Testis (tissue), 3 donors: ENCODE results near the gene SLC6A12. TPM values are rescaled to one million over a fixed set of nuclear protein-coding genes. Genes with fewer than 3 reads are reported as not detected.

ENCODE experiments used
- DNase-seq: peaks from one replicate; pipeline ENCODE4 v3.0.0-alpha.2; 2019
- H3K27ac ChIP-seq, 2 donors: fragments of 200-600 bp; sonication (generic); one replicate each; pipeline ENCODE4 v1.5.1; 2019
- H3K27me3 ChIP-seq: fragments of 200-600 bp; sonication (generic); one replicate; pipeline ENCODE4 v1.5.1; 2019
- H3K36me3 ChIP-seq: fragments of 200-600 bp; sonication (generic); one replicate; pipeline ENCODE4 v1.5.1; 2017; ENCODE audit warnings: low read depth; ENCODE audit errors: missing control alignments
- H3K4me1 ChIP-seq: fragments of 200-600 bp; sonication (generic); one replicate; pipeline ENCODE4 v1.5.1; 2019
- H3K4me3 ChIP-seq, 2 donors: fragments of 200-600 bp; sonication (generic); one replicate each; pipeline ENCODE4 v1.5.1; 2017 to 2019
- H3K9me3 ChIP-seq: fragments of 200-600 bp; sonication (generic); one replicate; pipeline ENCODE4 v1.5.1; 2017
- POLR2A ChIP-seq: fragments of 450-650 bp; IDR thresholded peaks from one replicate; pipeline ENCODE4 v1.6.1; 2017; ENCODE audit warnings: antibody characterized with exemption, mild to moderate bottlenecking, moderate library complexity
- WGBS, 2 donors: methylation state at CpG; one replicate each; pipeline ENCODE4 v1.1.5; 2018; 5-methylcytosine and 5-hydroxymethylcytosine counted together
- intact Hi-C: fragments of 100-400 bp; cut with DNase I; formaldehyde crosslinking; loops from one replicate; pipeline ENCODE4 v1.15.1; 2023; ENCODE audit warnings: low total_unique reads
- polyA plus RNA-seq: library from polyadenylated mRNA; stranded (reverse); fragments of 350-450 nt; fragmentation: Illumina TruSeq; extraction: RNeasy Lipid Tissue Mini Kit (QIAGEN cat#74804); gene quantifications from one replicate; pipeline ENCODE4 v1.2.3, GENCODE V29; 2014; ENCODE audit warnings: low read depth, low replicate concordance; ENCODE audit not compliant: insufficient read depth
- total RNA-seq, 2 donors: library from RNA; depleted of rRNA; stranded (reverse); fragments of >200 nt; gene quantifications; one replicate each; pipeline ENCODE4 v1.2.3, GENCODE V29; 2016
- TF ChIP-seq, protein P1 (sequence below), 3 experiments: fragments of 450-650 bp in 2 of 3; fragments of 200-600 bp in 1 of 3; sonication (generic) in 1 of 3; IDR thresholded peaks; one replicate each; pipeline ENCODE4 v1.5.1; 2016 to 2019; ENCODE audit warnings: antibody characterized with exemption in 3 of 3, mild to moderate bottlenecking in 2 of 3, moderate library complexity in 1 of 3

SLC6A12 gene
- total and polyA plus RNA-seq, 3 donors from 2014 or later = 3.8 to 12.5 (median 6.4) TPM

DNA sequence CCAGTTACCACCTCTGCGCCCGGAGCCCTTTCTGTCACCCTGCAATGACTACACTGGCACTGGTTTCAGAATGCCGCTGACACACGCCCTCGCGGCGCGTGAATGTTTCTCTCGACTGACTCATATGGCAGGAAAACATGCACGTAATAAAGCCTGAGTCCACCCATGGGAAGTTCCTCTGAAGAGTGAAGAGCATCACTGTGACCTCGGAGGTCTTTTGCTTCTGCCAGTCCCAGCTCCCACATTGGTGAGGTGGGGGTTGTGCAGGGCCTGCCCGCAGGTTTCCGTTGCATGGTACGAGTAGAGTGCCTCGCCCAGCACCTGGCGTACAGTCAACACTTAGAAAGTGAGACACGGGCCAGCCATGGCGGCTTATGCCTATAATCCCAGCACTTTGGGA, 11.1 kb upstream of the SLC6A12 start:
- Histone ChIP-seq H3K4me1 (no peaks in the 10 kb centered on the region), H3K9me3 (no peaks in the 10 kb centered on the region), H3K36me3 (no peaks in the 10 kb centered on the region), H3K27me3 (no peaks in the 10 kb centered on the region), H3K4me3 (no peak overlapping the region), H3K27ac (no peak overlapping the region)
- peak; percentile 9 for DNase-seq
- TF ChIP-seq, protein P1, sequence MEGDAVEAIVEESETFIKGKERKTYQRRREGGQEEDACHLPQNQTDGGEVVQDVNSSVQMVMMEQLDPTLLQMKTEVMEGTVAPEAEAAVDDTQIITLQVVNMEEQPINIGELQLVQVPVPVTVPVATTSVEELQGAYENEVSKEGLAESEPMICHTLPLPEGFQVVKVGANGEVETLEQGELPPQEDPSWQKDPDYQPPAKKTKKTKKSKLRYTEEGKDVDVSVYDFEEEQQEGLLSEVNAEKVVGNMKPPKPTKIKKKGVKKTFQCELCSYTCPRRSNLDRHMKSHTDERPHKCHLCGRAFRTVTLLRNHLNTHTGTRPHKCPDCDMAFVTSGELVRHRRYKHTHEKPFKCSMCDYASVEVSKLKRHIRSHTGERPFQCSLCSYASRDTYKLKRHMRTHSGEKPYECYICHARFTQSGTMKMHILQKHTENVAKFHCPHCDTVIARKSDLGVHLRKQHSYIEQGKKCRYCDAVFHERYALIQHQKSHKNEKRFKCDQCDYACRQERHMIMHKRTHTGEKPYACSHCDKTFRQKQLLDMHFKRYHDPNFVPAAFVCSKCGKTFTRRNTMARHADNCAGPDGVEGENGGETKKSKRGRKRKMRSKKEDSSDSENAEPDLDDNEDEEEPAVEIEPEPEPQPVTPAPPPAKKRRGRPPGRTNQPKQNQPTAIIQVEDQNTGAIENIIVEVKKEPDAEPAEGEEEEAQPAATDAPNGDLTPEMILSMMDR (IDR thresholded peaks at IDR 0.05) = no peak
- no peak for TF ChIP-seq POLR2A
- WGBS, 2 donors = 92 to 96% methylated on average over 18 of the region's 18 CpGs
- intact Hi-C loops = no loop called here

DNA sequence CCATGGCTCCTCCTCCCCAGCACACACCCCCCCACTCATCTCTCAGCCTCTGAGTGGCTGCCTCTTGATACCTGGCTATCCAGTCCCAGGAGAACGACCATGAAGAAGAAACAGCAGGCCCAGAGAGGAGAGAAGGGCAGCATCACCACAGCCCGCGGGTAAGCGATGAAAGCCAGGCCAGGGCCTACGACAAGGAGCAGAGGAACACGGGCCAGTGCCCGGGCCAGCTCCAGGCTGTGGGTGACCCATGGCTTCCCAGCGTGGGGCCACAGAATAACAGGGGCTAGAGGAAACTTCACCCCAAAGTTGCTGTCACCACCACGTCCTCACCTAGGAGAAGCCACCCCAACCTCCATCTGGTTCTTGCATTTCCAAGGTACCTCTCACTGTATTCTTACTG, 10.4 kb upstream of the SLC6A12 start:
- DNase-seq = no peak
- intact Hi-C loops = no loop called here
- 93 to 97% methylated on average over 9 of the region's 9 CpGs for WGBS, 2 donors

DNA sequence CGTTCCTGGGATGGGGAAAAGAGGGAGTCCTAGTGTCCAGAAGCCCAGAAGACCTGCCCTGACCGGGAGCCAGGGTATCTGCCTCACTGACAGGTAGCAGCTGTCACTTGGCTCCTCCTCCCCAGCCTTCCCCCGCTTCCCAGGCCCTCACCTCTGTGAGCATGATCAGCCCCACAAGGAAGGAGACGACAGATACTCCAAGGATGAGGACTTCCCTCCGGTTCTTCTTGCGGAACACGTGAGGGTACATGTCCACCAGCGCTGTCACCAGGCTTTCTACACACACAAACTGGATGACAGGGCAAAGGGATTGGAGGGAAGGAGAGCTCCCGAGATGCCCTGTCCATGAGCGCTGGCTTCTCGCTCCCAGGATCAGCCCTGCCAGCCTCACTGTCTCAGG, 9.9 kb upstream of the SLC6A12 start:
- Histone ChIP-seq H3K27me3 (no peaks in the 10 kb centered on the region), H3K9me3 (no peaks in the 10 kb centered on the region), H3K27ac (no peak overlapping the region), H3K4me1 (no peaks in the 10 kb centered on the region), H3K4me3 (no peak overlapping the region), H3K36me3 (no peaks in the 10 kb centered on the region)
- intact Hi-C loops = no loop called here
- 81 to 85% methylated on average over 10 to 11 of the region's 11 CpGs for WGBS, 2 donors
- no peak for DNase-seq
- TF ChIP-seq, protein P1 (IDR thresholded peaks at IDR 0.05) = no peak
- no peak for TF ChIP-seq POLR2A

More for the DNA sequence above, 10.4 kb upstream of the SLC6A12 start:
- no peak overlapping the region for H3K27ac ChIP-seq
- H3K27me3 ChIP-seq = no peaks in the 10 kb centered on the region
- no peak overlapping the region for H3K4me3 ChIP-seq
- no peaks in the 10 kb centered on the region for H3K9me3 ChIP-seq
- no peaks in the 10 kb centered on the region for H3K4me1 ChIP-seq
- H3K36me3 ChIP-seq = no peaks in the 10 kb centered on the region
- TF ChIP-seq POLR2A = no peak
- TF ChIP-seq, protein P1 (IDR thresholded peaks at IDR 0.05) = no peak

DNA sequence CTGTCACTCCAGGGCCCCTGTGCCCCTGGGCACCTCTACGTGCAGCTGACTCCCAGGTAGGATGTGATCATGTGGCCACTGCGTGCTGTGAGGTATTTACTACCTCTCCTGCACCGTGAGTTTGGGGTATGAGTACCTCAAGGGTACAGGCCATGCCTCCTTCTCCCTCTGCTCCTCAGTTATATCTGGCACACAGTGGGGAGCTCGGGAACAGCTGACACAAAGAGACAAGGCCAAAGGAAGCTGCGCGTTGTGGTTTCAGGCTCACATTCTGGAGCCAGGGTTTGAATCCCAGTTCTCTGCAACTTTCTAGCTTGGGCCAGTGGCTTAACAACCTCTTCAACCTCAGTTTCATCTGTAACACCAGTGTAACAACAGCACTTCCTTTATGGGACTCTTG, 7.8 kb upstream of the SLC6A12 start:
- H3K9me3 ChIP-seq = no peaks in the 10 kb centered on the region
- TF ChIP-seq, protein P1 (IDR thresholded peaks at IDR 0.05) = no peak
- DNase-seq = no peak
- no peak overlapping the region for H3K4me3 ChIP-seq
- H3K27me3 ChIP-seq = no peaks in the 10 kb centered on the region
- intact Hi-C loops = no loop called here
- H3K4me1 ChIP-seq = no peaks in the 10 kb centered on the region
- 91 to 93% methylated on average over 6 of the region's 6 CpGs for WGBS, 2 donors
- no peaks in the 10 kb centered on the region for H3K36me3 ChIP-seq
- H3K27ac ChIP-seq = no peak overlapping the region

DNA sequence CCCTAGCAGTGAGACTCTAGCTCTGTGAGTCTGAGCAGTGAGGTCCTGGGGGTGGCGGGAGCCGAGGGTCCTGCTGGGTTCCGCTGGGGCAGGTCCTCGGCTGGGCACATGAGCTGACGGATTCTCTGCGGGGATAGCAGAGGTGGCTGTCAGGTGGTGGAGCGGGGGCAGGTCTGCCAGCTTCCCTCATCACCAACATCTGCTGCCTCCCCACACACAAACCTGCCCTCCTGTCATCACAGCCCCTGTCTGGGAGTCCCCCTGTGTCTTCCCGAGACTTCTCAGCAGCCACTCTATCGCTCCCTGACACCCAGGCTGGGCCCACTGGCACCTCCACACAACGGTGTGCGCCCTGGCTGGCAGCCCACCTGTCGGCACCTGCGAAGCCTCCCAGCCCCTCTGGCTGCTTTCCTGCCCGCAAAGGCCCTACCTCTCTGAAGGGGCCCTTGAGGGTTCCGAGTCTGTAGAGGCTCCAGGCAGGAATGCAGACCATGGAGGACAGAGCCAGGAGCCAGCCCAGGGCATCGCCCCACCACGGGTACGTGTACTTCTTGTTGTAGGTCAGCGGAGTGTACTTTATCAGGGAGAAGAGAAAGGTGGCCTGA, 7.1 kb upstream of the SLC6A12 start:
- TF ChIP-seq, protein P1 (IDR thresholded peaks at IDR 0.05) = no peak
- TF ChIP-seq POLR2A = no peak
- intact Hi-C loops = no loop called here
- 89 to 92% methylated on average over 5 to 19 of the region's 19 CpGs for WGBS, 2 donors
- Histone ChIP-seq H3K27ac (no peak overlapping the region), H3K4me1 (no peaks in the 10 kb centered on the region), H3K4me3 (no peak overlapping the region), H3K27me3 (no peaks in the 10 kb centered on the region), H3K36me3 (no peaks in the 10 kb centered on the region), H3K9me3 (no peaks in the 10 kb centered on the region)
- no peak for DNase-seq
